Panc1 (cell line): ENCODE data around the gene ITGB1.

Source experiments
- CTCF ChIP-seq: fragments of 450-650 bp; IDR thresholded peaks from 2 replicates; pipeline ENCODE4 v1.5.1; 2017; ENCODE audit warnings: mild to moderate bottlenecking
- POLR2AphosphoS5 ChIP-seq: IDR thresholded peaks from 2 replicates; pipeline ENCODE4 v1.6.1; 2012; ENCODE audit warnings: mild to moderate bottlenecking, low read depth, low read length, moderate library complexity
- SIN3A ChIP-seq: IDR thresholded peaks from 2 replicates; pipeline ENCODE4 v1.6.1; 2012; ENCODE audit warnings: low read depth, mild to moderate bottlenecking, low read length, moderate library complexity, borderline replicate concordance; ENCODE audit not compliant: insufficient read depth

GRCh38 chr10:32948451-32948850, 9.6 kb downstream of the ITGB1 start:
- TF ChIP-seq CTCF (no peak), SIN3A (no peak), POLR2AphosphoS5 (no peak; the same call in 1 of the 2 replicates)
